Nucleus accumbens (tissue), 56 donors: ENCODE data around the gene SULT1C3.

Experiments
- DNase-seq, 56 donors: peaks; one replicate each; lab custom pipeline; 2025; lab: John Stamatoyannopoulos, UW

The SULT1C3 gene

GRCh38 chr2:108297436-108298141, 57.8 kb downstream of the SULT1C3 start:
- DNase-seq: no peak

GRCh38 chr2:108301558-108301957, 61.8 kb downstream of the SULT1C3 start:
- DNase-seq: no peak

- no peak for DNase-seq
Observed at GRCh38 chr2:108304975-108305374, 65.2 kb downstream of the SULT1C3 start.

- no peak for DNase-seq
Observed at GRCh38 chr2:108305901-108306300, 66.1 kb downstream of the SULT1C3 start.

GRCh38 chr2:108309903-108310302, 70.1 kb downstream of the SULT1C3 start:
- DNase-seq: no peak
